GM19438 (cell line): Measurements from ENCODE around the gene CDC25B.

Source experiments
- ATAC-seq: cut with Tn5 transposase; IDR thresholded peaks from one replicate; pipeline ENCODE4 v1.9.1; 2021; ENCODE audit warnings: low read depth; ENCODE audit not compliant: unreplicated experiment

The CDC25B gene

DNA sequence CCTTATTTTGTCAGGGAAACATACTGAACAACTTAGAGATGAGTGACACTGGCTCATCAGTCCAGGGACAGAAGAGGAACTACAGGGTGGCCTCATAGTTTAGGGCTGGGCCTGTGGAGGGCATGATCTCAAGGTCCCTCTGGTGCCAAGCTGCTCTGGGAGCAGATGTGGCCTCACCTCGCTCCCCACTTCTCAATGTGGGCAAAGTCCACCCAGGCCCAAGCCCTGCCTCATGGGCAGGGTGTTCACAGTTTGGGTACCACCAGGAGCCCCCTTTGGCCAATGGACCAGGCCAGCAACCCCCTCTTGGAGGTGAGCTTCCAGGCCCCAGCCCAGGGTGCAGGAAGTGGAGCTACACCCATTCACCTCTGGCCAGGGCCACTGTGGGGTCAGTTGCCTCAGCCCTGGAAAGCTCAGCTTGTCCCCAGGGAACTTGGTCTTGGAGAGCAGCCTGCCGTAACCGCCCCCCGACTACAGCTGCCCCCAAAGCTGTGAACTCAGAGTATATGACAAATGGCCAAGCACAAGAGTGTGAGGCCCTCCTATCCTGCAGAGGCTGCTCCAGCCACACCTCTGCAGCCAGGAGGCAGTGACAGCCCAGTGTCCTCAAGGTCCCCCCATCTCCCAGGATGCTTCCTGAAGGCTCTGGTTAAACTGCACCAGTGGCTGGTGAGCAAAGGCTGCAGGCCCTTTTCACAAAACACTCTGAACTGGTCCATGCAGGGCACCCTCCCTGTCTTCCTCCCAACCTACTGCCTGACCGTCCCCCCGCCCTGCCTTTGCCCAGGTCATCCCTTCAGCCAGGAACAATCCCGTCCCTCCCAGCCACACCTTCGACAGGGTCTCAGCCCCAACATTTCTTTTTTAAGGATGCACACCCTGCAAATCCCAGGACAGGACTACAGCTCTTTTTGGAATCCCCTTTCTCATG, 32.2 kb upstream of the CDC25B start:
- no peak for ATAC-seq

DNA sequence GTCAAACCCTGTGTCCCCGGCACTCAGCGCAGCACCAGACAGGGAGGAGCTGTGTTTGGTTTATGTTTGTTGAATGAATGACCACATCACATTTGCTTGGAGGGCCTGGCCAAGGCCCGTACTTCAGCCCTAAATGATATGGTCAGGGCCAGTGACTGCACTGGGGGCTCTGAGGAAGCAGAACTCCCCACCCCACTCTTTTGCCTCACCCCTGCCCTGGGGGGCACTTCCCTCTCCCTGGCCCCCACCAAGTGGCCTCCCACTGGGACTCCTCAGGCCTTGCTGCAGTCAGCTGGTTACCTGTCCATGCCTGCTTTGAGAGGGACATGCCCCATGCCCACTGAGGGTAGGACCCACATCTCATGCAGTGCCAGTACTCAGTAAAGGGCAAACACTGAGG, 31.5 kb upstream of the CDC25B start:
- no peak for ATAC-seq

DNA sequence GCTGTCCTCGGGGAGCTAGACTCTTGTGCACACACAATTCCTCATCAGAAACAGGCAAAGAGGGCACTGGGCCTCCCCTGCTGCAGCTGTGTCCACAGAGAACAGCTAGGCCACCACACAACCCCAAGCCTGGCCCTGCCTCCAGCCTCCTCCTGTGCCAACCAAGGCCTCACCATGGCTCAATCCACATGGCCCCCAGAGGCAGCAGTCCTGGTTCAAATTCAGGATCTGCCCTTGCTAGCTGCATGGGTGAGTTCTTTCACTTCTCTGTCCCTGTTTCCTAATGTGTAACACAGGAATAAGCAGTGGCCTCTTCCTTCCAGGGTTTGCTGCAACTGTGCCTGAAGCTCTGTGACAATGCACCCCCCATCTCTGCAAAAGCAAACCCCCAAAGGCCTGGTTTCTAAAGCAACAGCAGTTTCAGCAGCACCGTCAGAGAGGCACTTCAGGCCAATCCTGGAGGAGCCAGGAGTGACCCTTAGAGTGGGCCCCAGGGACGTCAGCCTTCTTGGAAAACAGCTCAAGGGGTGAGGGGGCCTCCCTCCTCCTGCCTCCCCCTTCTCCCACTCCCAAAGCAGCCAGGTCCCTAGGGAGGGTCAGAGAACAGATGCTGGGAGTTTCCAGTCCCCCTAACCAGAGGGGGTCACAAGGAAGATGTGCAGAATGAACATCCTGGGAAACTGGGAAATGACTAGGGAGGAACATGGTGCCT, 30.8 kb upstream of the CDC25B start:
- no peak for ATAC-seq

DNA sequence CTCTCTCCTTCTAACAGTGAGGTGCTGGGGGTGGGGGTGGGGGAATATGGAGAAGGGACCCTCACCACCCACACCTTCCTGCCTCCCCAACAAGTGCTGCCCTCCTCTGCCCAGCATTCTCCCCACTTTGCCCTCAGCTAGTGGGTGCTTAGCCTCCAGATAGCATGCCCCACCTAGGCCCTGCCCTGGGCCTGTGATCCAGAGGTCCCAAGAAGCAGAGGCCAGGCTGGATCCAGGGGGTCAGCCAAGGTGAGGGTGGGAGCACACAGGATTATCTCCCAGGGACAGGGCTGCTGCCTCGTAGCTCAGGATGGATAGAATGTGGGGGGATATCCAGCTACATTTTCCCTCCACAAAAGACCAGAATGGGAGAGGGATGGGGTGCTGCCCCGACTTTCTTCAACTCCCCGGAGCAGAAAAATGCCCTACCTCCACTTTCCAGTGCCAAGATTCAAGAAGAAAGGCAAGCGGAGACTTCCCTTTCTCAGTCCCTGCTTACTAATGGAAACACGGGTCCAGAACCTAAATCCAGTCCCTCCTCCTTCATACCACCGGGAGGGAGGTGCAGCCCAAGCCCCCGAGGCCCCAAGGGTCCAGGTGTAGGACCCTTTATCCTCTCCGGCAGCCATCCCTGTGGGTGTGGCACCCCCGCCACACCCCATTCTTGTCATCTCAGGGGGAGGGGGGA, 29.5 kb upstream of the CDC25B start:
- ATAC-seq: no peak

DNA sequence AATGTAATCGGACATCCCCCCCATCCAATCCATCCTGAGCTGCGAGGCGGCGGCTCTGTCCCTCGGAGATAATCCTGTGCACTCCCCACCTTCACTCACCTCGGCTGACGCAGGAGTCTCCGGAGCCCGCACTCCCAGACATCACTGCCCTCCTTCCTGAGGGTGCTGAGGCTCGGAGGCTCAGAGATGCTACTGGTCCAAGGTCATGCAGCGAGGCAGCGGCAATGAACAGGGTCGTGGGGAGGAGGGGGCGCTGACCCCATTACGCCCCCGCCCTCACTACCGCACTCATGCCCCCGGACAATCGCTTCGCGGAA, 29.0 kb upstream of the CDC25B start:
- no peak for ATAC-seq

DNA sequence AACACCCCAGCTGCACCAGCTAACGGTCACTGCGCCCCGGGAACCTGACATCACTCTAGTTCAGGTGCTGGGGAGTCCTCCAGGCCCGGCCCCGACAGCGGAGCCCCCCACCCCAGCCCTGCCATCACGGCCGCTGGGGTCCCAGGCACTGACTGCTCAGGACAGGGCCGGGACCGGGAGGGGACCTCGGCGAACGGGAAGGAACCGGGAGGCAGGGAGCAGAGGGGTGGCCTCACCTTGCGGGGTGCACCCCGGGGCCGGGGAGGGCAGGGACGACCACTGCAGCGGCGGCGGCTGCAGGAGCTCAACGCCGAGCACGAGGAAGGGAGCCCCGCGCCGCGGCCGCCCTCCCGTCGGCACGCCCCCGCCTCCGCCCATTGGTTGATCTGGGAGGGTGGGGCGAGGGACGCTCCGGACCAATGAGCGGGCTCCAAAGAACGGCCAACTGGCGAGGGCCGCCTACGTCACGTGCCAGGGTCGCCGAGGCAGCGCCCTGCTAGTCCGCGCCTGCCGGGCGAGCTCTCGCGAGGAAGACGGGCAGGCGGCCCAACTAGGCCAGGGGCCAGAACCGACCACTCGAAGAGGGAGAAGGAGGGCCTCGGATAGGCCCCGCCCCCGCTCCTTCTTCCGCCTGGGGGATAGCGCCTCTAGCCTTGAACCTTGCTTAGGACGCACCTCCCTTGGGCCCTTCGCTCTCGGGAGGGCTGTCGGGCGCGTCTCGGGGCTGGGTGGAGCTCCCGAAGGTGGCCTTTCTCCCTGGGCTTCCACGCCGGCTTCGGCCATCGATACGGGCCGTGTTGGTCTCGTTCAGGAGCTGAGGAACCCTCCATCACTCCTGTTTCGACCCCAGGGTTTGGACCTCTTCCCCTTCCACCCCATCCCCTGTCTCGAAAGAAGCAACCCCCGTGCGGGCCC, 28.4 kb upstream of the CDC25B start, which contains the start of gene ADISSP:
ADISSP (minus strand) TSS at position 327 of the 915 bp plus-strand sequence. CDS start 7,653 bp downstream, outside the sequence.
- ATAC-seq: peak; percentile 91

DNA sequence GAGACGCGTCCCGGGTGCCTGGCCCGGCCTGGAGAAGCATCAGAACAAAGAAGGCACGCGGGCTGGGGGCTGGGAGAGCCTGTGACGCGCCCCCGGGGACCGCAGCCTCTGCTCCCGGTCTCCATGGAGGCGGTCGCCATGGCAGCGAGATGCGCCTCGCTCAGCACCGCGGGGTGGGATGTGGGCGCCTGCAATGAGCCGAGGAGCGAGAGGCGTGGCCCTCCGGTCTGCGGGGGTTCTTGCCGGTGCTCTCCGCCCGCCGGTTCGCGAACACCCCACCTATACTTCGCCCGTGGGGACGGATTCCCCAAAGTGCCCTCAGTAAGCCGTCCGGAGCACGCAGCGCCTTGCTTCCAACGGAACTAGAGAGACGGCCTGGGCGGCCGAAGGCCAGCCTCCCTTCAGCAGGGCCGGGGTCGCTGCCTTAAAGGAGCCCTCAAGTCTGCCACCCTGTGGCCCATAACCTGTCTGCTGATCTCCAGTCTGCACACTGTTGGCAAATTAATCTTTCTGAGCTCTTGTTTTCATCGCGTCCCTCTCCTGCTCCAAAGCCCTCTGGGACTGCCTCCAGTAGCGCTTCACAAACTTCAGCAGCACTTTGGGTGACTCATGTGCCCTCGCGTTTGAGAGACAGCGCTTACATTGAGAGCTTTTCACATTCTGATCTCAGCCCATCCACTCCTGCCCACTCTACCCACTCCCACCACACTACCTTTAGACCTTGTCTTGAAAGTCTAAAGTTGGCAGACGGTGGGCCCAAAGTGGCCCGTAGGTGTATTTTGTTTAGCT, 27.6 kb upstream of the CDC25B start:
- ATAC-seq: peak; percentile 32

DNA sequence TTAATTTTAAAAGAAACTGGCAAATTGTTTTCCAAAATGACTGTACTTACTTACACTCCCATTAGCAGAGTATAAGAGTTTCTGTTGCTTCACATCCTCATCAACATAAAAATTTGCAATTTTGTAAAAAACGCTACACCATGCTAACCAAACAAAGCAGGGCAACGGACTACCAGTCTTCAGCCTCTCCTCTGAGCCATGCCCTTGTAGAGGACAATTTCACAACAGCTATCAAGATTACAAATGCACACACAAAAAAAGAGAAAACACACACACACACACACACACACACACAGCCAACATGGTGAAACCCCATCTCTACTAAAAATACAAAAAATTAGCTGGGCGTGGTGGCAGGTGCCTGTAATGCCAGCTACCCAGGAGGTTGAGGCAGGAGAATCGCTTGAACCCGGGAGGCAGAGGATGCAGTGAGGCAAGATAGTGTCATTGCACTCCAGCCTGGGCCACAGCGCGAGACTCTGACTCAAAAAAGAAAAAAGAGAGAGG, 24.5 kb upstream of the CDC25B start:
- no peak for ATAC-seq

DNA sequence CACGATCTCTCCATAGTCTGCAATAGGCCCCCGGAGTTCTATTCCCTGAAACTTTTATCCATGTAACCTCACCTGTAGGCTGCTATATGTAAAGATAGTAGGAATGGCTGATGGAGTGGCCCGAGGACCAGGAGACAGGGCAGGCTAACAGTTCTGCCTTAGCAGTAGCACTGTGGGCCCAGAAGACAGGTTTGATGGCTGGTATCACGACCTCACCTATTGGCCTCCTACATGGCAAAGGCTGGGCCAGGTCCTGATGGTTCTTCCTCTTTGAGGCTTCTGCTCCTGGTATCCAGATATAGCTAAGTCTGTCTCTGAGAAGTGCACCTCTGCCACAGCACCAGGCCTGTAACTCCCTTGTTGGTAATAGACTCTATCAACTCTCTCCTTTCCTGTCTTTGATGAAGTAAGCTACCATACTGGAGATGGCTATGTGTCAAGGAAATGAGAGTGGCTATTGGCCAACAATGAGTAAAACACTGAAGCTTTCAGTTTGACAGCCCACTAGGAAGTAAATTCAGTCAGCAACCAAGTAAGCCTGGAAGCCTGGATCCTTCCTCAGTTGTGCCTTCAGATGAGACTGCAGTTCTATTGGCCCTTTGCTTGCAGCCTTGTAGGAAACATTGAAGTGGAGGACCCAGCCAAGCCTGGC, 20.5 kb upstream of the CDC25B start:
- no peak for ATAC-seq

DNA sequence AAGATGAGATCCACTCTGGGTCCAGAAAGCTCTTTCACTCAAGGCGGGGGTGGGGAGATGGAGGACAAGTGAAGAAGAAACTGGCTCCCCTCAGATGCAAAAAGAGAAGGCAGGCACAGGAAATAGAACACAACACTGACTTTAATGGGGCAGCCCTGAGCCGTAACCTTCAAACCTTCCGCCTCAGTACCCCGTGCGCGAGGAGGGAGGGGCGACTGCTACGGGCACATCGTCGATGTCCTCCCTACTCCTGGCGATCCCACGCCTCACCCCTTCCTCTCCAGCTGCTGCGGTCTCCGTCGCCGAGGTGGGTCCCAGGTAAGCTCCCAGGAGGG, 18.8 kb upstream of the CDC25B start:
- ATAC-seq: no peak

DNA sequence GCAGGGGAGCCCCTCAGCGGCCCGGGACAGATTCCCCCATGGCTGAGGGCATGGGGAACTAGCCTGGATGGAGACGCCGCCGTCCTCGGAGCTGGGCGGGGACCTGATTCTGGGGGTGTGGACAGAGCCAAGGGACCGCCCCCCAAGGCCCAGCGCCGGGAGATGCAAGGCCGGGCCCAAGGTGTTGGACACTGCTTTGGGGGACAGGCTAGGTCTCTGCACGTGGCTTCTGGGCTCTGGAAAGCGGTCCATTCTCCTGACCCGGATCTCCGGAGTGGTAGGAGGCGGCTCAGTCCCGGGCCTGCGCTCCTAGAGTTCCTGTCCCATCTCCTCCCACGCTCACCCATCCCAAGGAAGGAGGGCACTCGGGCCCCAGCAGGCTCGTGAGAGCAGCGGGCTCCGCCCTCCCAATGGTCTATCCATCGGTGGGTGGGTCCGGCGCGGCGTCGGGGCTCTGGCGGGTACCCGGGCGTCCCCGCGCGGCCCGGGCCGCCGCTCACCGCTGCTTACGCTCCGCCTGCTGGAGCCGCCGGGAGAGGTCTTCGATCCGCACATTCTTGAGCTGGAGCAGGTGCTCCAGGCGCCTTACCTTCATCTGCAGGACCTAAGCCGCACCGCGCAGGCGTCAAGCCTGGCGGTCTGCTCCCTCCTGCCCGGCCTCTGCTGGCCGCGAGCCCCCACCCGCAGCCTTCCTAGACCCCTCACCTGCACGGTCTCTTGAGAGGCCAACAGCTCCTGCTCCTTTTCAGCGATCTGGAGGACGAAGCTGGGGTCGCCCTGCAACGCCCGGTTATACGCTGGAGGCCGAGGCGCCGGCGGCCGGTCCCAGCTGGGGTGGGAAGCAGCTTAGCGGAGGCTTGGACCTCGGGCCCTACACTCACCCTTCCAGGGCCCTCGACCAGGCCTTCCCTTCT, 18.1 kb upstream of the CDC25B start:
- ATAC-seq: no peak

DNA sequence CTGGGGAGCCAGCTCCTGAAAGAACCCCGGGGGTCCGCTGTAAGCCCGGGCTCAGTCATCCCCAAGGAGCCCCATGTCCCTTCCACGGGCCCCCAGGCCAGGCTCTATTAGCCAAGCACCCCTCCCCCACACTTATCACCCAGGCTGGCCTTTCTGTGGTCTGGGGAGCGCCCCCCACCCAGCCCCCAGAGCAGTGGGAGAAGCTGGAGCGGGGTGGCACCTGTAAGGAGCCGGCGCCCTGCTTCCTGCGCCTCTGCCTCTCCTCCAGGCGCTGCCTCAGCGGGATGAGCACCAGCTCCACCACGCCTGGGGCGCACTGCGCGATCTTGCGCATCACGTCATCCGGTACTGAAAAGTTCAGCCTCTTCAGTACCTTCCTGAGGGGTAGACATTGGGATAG, 17.1 kb upstream of the CDC25B start:
- no peak for ATAC-seq

DNA sequence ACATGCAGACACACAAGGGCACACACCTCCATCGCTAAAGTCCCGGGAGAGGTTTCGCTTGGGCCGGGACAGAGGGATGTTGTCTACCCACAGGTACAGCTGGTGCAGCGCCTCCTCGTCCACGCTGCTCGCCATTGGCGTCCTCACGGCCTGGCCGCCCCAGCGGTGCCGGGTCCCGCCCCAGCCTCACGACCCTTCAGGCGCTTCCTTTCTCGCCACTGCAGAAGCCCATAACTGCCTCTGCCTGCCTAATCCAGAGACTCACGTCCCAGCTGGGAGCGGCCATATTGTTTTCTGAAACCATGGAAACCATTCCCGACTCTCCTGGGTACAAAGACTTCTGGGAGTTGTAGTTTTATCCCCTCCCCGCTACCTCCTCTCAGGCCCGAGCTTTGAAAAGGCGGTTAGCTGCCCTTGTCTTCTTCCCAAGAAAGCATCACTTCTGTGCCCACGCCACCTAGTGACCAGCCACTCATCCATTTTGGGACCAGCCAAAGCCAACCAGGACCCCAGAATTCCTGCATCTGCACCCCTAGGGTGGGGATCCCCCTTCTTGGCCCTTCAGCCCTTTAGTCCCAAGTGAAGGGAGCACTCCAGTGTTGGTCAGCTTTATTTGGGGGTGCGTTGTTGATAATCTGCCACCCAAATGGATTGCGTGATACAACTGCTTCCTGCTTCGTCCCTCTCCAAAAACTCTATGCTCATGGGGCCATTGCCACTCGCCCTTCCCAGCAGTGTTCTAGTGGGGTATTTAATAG, 14.8 kb upstream of the CDC25B start, which contains the start of gene SPEF1:
SPEF1 (minus strand) TSS at position 296 of the 758 bp plus-strand sequence; CDS start at position 135, 161 bp downstream.
- ATAC-seq: peak; percentile 63

DNA sequence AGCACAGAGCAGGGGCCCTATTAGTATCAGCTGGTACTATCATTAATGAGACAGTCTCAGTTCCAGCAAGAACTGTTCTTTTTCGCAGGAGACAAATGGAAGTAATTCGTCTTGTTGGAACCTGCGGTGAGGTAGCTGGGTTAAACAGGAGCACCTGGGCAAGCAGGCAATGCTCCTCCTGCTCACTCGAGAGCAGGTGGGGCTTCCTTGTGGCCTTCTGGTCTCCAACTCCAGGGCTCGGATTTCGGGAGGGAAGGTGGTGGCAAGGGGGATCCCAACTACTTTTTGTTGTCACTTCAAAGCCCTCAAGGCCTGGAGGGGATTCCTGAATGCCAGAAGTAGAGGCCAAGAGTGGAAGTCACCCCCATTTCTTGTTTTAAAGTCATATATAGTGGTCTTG, 13.5 kb upstream of the CDC25B start:
- ATAC-seq: no peak

DNA sequence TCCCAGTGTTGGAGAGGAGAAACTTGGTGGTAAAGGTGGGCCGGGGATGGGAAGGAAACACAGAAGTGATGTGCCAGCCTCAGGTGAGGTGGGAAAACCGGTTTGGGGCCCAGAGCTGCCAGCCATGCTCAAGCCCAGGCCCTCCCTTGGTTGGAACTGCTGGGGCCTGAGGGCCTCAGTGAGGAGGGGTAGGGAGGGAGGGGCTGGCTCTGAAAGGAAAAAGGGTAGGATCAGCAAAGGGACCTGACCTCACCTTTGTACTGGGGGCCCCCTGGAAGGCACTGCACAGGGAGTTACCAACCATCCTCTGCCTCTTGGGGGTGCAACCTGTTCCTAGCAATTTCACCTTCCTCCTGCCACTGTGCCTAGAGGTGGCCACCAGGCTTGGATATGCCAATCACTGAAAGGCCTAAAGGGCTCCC, 13.0 kb upstream of the CDC25B start:
- no peak for ATAC-seq

DNA sequence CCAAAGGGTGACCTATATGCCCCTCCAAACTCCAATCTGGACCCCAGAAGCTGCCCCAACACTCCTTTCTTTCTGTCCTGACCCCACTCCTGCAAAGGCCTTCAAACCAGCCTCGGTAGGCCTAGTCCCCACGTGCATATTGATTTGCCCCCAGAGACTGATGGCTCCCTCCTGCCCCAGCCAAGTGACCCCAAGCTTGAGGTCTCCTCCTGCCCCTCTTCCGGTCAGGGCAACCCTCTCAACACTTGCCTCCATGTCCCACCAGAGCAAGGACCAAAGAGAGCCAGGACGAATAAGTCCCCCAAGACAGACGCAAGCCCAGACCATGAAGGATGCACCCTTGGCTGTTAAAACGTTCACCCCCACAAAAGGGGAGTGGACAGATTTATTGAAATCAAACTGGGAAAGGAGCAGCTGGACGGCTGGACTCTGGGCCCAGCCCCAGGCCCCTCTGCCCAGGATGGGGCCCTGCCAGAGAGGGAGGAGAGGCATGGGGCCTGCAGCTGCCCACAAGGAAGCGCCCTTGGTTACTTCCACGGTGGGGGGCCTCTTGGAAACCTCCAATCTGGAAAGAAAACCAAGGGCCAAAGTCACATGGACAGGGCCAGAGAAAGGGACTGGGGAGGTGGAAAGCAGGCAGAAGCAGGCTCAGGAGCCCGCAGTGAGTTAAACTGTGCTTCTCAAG, 12.5 kb upstream of the CDC25B start:
- no peak for ATAC-seq
